ENCODE data around the gene SPDYE6.

The SPDYE6 gene

GRCh38 chr7:102321351-102322201 lies 34.7 kb downstream of the SPDYE6 start:
- peaks cover 95% of the 10 kb centered on the region for H3F3A ChIP-seq (ENCODE audit: insufficient read depth)
- no peaks in the 10 kb centered on the region for H3K9me3 ChIP-seq (ENCODE audit: insufficient read depth, low read length)
- H3K79me2 ChIP-seq (ENCODE audit: insufficient read depth, low read length) = peaks cover 8% of the 10 kb centered on the region
- no peaks in the 10 kb centered on the region; the same call in 1 of the 2 replicates for H4K20me1 ChIP-seq (ENCODE audit: low read depth, low read length)
- no peaks in the 10 kb centered on the region for H3K27me3 ChIP-seq (ENCODE audit: low read length)
- peak overlapping the region; percentile 40 for H3K9ac ChIP-seq (ENCODE audit: low read length)
- H3K27ac ChIP-seq (ENCODE audit: low read depth, low read length) = peak overlapping the region; percentile 89
- TF ChIP-seq CTCF (IDR thresholded peaks at IDR 0.05; ENCODE audit: insufficient read depth, low read length, poor library complexity, severe bottlenecking) (no peak), EZH2phosphoT487 (conservative IDR thresholded peaks at IDR 0.05; ENCODE audit: low read length) (no peak)
- H3K36me3 ChIP-seq (ENCODE audit: low read length) = peaks cover 6% of the 10 kb centered on the region
- no peak overlapping the region for H3K4me3 ChIP-seq (ENCODE audit: insufficient read depth, low read length, poor library complexity, severe bottlenecking)
- H2AFZ ChIP-seq (ENCODE audit: low read depth, low read length, severe bottlenecking) = no peak overlapping the region
- H3K4me2 ChIP-seq (ENCODE audit: low read depth, low read length, poor library complexity, severe bottlenecking) = peak overlapping the region; percentile 43
- no peaks in the 10 kb centered on the region for H3K9me2 ChIP-seq (replicated peaks; ENCODE audit: insufficient read depth, low read length)

- Histone ChIP-seq H3K9me3 (ENCODE audit: insufficient read depth, low read length) (no peaks in the 10 kb centered on the region), H3K4me3 (ENCODE audit: insufficient read depth, low read length, poor library complexity, severe bottlenecking) (peak overlapping the region; percentile 4), H2AFZ (ENCODE audit: low read depth, low read length, severe bottlenecking) (no peak overlapping the region), H3F3A (ENCODE audit: insufficient read depth) (peaks cover 95% of the 10 kb centered on the region), H4K20me1 (ENCODE audit: low read depth, low read length) (no peaks in the 10 kb centered on the region; the same call in 1 of the 2 replicates), H3K9ac (ENCODE audit: low read length) (peak overlapping the region; percentile 28; the same call in 1 of the 2 replicates), H3K9me2 (replicated peaks; ENCODE audit: insufficient read depth, low read length) (no peaks in the 10 kb centered on the region), H3K79me2 (ENCODE audit: insufficient read depth, low read length) (no peaks in the 10 kb centered on the region; the same call in 1 of the 2 replicates), H3K27me3 (ENCODE audit: low read length) (no peaks in the 10 kb centered on the region), H3K4me2 (ENCODE audit: low read depth, low read length, poor library complexity, severe bottlenecking) (peak overlapping the region; percentile 43), H3K36me3 (ENCODE audit: low read length) (no peaks in the 10 kb centered on the region), H3K27ac (ENCODE audit: low read depth, low read length) (peak overlapping the region; percentile 89)
- TF ChIP-seq EZH2phosphoT487 (conservative IDR thresholded peaks at IDR 0.05; ENCODE audit: low read length) = no peak
- TF ChIP-seq CTCF (IDR thresholded peaks at IDR 0.05; ENCODE audit: insufficient read depth, low read length, poor library complexity, severe bottlenecking) = no peak
These were observed 35.5 kb downstream of the SPDYE6 start for GRCh38 chr7:102320601-102321350.

- Histone ChIP-seq H3K9ac (ENCODE audit: low read length) (peak overlapping the region; percentile 28; the same call in 1 of the 2 replicates), H3K27ac (ENCODE audit: low read depth, low read length) (peak overlapping the region; percentile 89), H3K36me3 (ENCODE audit: low read length) (no peaks in the 10 kb centered on the region), H3K4me3 (ENCODE audit: insufficient read depth, low read length, poor library complexity, severe bottlenecking) (no peak overlapping the region), H3K9me2 (replicated peaks; ENCODE audit: insufficient read depth, low read length) (no peaks in the 10 kb centered on the region), H3K27me3 (ENCODE audit: low read length) (no peaks in the 10 kb centered on the region), H3K79me2 (ENCODE audit: insufficient read depth, low read length) (no peaks in the 10 kb centered on the region), H4K20me1 (ENCODE audit: low read depth, low read length) (no peaks in the 10 kb centered on the region; the same call in 1 of the 2 replicates), H3F3A (ENCODE audit: insufficient read depth) (peaks cover 95% of the 10 kb centered on the region), H3K9me3 (ENCODE audit: insufficient read depth, low read length) (no peaks in the 10 kb centered on the region), H3K4me2 (ENCODE audit: low read depth, low read length, poor library complexity, severe bottlenecking) (peak overlapping the region; percentile 43), H2AFZ (ENCODE audit: low read depth, low read length, severe bottlenecking) (no peak overlapping the region)
- no peak for TF ChIP-seq EZH2phosphoT487 (conservative IDR thresholded peaks at IDR 0.05; ENCODE audit: low read length)
- no peak for TF ChIP-seq CTCF (IDR thresholded peaks at IDR 0.05; ENCODE audit: insufficient read depth, low read length, poor library complexity, severe bottlenecking)
These were observed 36.1 kb downstream of the SPDYE6 start for GRCh38 chr7:102320181-102320580.

Data from SU-DHL-6 (cell line).